NCI-H69 (cell line): ENCODE results near the gene EXOC2.

Experiments
- DNase-seq: peaks from one replicate; lab custom pipeline; 2025; lab: John Stamatoyannopoulos, UW

EXOC2 gene

GRCh38 chr6:443621-444159 lies 249.2 kb downstream of the EXOC2 start:
- DNase-seq, result no peak

DNA sequence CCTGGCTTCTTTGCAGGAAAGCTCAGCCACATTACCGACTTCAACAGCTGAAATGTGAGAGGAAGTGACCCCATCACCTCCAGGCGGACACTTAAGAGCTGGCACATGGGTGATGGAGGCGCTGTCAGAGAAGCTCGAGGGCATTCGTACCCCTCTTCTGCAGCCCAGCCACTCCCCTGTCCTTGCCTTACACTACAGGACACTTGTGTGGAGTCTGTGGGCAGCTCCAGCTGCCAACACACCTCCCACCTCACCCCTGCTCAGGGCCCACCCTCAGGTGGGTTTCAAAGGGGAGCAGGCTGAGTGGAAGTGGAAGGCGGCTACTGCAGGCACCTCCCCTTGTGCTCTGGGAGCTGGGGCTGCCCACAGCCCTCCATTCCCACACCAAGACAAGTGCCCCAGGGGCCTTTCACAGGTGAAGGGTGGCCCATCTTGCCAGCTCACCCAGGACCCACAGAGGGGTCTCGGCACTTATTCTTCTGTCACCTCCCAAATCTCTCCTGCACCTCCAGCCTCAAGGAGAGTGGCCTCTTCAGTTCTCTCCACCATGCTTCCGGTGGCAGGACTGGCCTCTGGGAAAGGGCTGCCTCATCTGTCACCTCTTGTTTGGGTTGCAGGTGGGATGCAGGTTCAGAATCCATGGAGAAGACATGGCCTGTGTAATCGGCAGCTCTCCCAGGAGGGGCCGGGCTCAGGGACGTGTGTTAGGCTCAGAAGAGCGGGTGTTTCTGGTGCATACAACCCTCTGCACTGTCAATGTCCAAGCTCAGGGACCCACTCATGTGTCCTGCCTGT lies 251.6 kb downstream of the EXOC2 start:
- no peak for DNase-seq

- DNase-seq, result peak; percentile 89
Measured at GRCh38 chr6:439641-440167, 253.2 kb downstream of the EXOC2 start.

DNA sequence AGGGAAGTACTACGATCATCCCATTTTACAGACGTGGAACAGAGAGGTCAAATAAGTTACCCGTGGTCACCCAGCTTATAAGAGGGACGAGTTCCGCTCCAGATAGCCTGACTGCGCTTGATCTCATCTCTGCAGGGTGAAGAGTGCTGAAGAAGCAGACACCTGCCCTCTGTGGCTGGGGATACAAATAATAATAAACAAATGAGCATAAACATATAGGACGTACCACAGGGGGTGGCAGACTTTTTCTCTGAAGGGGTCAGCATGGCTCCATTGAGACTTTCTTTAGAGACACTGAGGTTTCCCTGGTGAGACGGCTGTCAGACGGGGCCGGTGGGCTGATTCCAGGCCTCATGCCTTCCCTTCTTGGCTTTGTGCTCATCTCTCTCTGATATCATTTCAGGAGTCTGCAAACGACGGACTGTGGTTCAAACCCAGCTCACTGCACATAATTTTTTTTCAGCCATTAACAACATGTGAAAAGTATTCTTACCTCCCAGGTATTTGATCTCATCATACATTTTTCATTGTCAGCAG lies 254.2 kb downstream of the EXOC2 start:
- DNase-seq, result no peak

- no peak for DNase-seq
Measured at GRCh38 chr6:437037-437392, 255.9 kb downstream of the EXOC2 start.

DNA sequence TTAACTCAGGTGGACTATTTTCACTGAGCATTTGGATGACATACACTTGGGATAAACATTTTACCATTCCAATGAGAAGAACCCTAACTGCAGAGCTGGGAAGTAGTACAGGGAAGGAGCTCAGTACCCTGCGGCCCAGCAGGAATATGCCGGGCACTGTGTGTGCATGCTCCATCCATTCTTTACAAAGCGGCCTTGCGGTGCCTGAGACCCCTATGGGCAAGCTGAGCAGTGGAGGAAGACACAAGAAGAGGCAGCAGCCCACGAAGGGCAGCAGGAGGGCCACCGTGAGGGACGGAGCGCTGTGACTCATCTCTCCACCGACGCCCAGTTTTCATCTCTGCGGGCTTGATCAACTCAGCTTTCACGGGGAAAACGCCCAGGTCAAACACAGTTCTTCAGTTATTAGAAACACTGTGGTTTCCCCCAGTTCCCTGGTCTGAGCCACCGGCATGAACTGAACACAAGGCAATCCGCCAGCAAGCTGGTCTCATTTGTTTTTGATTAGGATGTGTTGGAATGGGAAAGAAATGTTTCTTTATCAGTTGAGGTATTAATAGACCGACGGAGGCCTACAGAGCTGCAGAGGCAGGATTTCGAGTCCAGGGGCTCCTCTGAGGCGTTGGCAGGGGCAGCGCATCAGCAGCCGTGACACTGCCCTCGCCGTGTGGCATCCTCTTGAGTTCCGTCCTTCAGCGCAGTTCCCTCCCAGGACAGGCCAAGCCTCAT lies 256.5 kb downstream of the EXOC2 start:
- no peak for DNase-seq

- DNase-seq, result no peak
Measured at GRCh38 chr6:435441-436307, 257.3 kb downstream of the EXOC2 start.
